GM18873 (cell line): ENCODE measurements around the gene SNX30.

Experiments used
- ATAC-seq: cut with Tn5 transposase; IDR thresholded peaks from one replicate; pipeline ENCODE4 v1.9.1; 2021; ENCODE audit warnings: mild to moderate bottlenecking, moderate library complexity, moderate number of reproducible peaks; ENCODE audit not compliant: unreplicated experiment, low FRiP score

The SNX30 gene

GRCh38 chr9:112751056-112751795, 666 bp downstream of the SNX30 start:
- no peak for ATAC-seq

DNA sequence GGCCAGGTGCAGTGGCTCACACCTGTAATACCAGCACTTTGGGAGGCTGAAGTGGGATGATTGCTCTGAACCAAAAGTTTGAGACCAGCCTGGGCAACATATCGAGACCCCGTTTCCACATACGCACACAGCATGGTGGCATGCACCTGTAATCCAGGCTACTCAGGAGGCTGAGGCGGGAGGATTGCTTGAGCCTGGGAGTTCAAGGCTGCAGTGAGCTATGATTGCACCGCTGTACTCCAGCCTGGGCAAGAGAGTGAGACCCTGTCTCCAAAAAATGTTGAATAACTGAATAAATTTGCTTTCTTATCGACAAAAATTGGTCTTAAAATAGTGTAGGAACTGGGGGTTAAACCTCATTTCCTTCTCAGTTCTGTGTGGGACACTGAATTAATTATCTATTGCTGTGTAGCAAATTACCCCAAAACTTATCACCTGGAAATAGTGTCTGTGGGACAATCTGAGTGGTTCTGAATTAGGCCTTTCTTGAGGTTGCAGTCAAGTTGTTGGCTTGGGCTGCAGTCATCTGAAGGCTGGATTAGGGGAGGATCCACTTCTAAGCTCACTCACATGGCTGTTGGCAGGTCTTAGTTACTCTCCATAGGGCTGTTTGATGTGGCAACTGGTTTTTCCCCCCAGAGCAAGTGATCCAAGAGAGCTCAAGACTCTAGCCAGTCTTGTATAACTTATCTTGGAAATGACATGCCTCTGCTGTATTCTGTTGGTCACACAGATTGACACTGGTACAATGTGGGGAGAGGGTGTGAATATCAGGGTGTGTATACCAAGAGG, 2.0 kb downstream of the SNX30 start:
- ATAC-seq, result no peak

DNA sequence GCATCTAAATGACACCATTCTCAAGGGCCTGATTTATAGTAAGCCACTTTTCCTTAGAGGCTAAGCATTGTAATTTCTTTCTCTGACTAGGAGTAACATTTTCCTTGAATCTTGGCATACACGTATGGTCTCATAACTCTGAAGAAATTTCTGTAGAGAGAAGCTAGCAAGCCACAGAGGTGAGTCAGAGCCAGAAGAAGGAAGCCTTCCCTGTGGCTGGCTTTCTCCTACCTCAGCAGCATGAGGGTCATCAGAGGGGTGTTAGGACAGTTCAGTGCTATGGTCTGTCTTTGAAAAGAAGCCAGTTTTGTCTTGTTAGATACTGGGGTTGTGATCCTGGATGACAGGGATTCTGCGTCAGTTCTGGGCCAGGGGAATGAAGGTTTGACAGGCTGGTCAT, 3.2 kb downstream of the SNX30 start:
- ATAC-seq, result no peak

- ATAC-seq, result no peak
Observed at GRCh38 chr9:112754578-112754977, 4.0 kb downstream of the SNX30 start.

DNA sequence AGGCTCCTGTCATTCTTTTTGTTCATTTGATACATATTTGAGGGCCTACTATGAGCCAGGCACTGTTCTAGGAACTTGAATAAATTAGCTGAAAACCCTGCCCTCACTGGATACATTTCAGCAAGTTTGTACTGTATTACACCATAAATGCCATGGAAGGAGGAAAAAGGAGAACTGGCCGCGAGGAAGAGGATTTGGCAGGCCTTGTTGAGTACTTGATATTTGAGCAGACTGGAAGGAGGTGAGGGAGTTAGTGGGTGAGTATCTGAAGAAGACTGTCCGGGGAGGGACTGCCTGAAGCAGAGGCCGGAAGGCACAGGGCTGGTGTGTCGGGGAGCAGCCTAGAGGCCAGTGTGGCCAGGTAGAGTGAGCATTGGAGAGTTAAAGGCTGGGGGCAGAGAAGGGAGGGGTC, 4.5 kb downstream of the SNX30 start:
- ATAC-seq, result no peak

DNA sequence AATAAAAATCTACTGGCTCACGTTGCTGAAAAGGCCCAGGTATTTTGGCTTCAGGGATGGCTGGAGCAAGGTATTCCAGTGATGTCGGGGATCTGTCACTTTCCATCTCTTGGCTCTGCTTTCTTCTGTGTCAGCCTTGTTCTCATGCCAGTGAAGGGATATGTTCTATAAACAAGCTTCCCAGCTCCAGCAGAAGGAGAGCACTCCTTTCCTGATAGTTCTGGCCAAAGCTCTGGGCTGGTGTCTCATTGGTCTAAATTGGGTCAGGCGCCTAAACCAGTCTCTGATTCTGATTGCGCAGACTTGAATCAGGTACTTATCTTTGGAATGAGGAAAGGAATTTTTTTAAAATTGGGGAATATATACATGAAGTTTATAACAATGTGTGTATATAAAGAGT, 5.1 kb downstream of the SNX30 start:
- no peak for ATAC-seq

DNA sequence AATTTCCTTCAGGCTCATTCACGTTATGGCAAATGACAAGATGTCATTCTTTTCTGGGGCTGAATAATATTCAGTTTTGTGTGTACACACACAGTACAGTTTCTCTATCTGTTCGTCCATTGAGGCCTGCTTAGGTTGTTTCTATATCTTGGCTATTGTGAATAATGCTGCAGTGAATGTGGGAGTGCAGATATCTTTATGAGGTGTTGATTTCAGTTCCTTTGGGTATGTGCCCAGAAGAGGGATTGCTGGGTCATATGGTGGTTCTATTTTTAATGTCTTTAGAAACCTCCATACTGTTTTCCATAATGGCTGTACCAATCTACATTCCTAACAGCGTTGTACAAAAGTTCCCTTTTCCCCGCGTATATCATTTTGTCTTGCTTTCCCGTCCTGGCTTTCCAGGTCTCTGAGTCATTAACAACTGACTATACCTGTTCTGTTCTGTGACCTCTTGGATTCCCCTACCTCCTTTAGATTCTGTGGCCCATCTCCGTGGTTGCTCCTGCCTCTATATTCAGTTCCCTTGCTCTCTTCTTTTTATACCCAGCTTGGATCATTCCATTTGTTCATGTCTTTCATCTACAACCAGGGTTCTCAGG, 6.8 kb downstream of the SNX30 start:
- ATAC-seq, result no peak

DNA sequence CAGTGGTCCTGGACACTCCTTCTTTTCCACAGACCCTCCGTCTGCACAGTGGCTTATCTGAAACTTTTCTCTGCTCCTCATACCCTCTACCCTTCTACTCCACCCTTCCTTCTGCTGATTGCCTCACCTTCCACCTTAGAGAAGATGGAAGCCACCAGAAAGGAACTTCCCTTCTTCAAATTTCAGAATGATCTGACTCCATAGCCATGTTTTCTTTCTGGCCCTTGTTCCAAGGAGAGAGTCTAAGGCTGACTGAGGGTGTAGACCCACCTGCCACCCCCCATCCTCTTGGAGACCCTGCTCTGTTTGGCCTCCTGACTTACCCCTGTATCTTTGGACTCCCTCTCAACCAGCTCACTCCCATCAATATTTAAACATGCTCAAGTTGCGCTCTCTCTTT, 7.4 kb downstream of the SNX30 start:
- ATAC-seq, result no peak

DNA sequence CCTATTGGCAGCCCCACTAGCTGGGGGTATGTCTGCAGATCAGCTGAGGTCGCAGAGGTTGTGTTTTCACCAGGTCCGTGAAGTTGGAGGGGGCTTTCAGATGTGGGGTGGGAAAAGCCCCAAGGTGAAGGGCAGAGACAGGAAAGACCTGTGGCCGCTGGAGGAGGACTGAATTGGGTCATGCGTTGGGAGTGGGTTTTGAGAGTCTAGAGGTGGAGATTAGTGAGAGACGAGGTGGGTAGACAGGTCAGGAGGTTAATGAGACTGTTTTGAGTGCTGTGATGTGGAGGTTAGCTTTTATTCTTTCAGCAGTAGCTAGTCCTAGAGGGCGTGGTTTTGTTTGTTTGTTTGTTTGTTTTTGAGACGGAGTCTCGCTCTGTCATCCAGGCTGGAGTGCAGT, 10.3 kb downstream of the SNX30 start:
- no peak for ATAC-seq

DNA sequence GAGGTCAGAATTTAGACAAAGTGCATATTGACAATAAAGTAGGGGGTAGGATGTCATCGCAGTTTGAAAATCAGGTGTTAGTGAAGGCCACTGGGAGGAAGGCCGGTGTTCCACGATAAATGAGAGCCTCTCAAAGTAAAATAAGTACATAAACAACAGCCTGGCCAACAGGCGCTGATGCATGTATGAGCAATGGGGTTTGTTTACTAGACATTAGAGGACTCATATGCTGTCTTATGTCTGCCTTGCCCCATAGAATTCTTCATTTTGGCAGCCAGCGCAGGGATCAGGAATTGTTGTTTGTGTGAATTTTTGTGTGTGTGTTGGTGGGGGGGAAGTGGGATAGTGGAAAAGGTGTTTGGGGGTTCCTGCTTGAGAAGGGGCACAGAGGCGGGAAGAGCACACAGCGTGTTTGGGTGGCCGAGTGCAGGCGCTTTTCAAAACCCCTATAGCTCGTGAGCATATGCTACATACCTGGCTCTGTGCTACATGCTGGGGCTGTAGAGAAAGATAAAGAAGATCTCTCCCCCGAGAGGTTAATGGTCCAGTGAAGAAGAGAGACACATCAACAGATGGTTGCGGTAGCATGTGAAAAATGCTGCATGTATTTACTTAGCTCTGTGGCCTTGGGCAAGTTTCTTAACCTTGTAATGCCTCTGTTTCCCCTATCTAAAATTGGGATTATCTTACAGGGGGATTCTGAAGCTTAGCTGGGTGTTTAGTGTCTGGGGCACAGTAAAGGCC, 11.5 kb downstream of the SNX30 start:
- ATAC-seq, result no peak

DNA sequence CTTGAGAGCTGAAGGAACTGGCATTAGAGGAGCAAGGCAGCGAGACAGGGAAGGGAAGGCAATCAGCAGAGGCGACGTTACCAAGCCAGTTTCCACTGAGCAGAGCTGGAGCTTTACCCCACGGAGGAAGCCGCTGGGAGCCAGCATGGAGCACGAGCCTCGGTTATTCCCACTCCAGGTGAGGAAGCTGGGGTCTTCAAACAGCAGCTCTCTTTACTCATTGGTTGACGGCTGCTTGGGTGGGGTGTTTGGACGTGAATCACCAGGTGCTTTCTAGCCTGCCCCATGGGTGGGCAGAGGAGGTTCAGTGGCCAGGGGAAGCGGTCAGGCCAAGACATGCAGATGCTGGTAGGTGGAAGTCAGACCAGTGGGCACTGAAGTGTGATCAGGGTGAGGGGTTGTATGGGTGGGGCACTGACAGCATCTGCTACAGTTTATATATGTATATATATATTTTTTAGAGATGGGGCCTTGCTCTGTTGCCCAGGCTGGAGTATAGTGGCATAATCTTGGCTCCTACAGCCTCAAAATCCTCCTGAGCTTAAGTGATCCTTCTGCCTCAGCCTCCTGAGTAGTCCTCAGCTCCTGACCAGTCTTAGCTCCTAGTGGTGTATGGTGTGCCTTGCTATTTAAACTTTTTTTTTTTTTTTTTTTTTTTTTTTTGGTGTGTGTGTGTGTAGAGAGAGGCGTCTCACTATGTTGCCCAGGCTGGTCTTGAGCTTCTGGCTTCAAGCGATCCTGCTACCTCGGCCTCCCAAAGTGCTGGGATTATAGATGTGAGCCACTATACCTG, 12.4 kb downstream of the SNX30 start:
- no peak for ATAC-seq

GRCh38 chr9:112764344-112764743, 13.8 kb downstream of the SNX30 start:
- ATAC-seq, result no peak

GRCh38 chr9:112764837-112765236, 14.3 kb downstream of the SNX30 start:
- ATAC-seq, result no peak

- ATAC-seq, result no peak
Observed at GRCh38 chr9:112765281-112765680, 14.7 kb downstream of the SNX30 start.

DNA sequence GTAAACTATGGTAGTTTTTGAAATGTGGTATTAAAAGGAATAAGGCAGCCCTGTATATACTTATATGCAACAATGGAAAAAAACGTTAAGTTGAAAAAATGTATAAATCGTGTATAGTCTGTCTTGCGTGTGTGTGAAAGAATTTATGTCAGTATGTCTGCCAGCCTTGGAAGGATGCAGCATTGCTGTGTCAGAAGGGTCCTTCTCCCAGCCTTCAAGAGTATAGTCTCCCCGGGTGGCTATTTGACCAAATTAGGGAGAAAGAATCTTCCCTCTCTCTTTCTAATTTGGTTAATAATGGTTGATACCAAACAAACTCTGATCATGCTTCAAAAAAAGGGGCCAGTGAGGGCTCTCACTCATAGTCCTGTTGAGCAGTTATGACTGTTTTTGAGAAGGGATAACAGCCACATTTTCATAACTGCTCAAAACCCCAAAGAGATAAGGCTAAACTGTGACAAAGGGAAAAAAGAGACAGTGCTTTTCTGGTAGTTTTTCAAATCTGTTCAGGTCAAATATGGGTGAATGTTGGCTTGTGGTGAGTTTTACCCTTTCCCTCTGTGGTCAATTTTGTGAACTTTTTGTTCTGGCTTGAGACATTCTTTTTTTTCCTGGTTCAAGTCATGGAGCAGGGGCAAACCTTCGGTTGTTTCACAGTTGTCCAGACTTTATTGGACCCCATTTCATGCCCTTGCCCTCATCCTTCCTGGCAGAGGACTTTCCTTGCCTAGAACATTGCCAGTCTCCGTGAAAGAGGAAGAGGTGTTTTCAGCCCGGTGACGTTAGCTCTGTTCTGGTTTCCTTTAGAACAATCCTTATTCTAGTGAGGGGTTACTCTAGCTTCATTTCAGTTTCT, 21.0 kb downstream of the SNX30 start:
- no peak for ATAC-seq

- ATAC-seq, result no peak
Observed at GRCh38 chr9:112772215-112772509, 21.6 kb downstream of the SNX30 start.

GRCh38 chr9:112772551-112772950, 22.0 kb downstream of the SNX30 start:
- ATAC-seq, result no peak

- no peak for ATAC-seq
Observed at GRCh38 chr9:112774006-112774996, 23.7 kb downstream of the SNX30 start.
